Mesendoderm (in vitro differentiated cells): ENCODE data around the gene LSR.

Experiments
- DNase-seq: peaks from one replicate; pipeline ENCODE4 v3.0.0; 2013
- H2AK5ac ChIP-seq: 2 replicates; pipeline ENCODE4 v1.6.1; 2013; ENCODE audit warnings: low read length, inconsistent platforms
- H2BK120ac ChIP-seq: 2 replicates; pipeline ENCODE4 v1.6.1; 2013; ENCODE audit warnings: low read depth, mild to moderate bottlenecking, low read length, moderate library complexity, mixed read lengths
- H2BK15ac ChIP-seq: replicated peaks from 2 replicates; pipeline ENCODE4 v1.6.1; 2013; ENCODE audit warnings: low read depth, mild to moderate bottlenecking, moderate library complexity
- H2BK5ac ChIP-seq: 2 replicates; pipeline ENCODE4 v1.6.1; 2013; ENCODE audit warnings: low read length, inconsistent platforms
- H3K18ac ChIP-seq: 2 replicates; pipeline ENCODE4 v1.6.1; 2013; ENCODE audit warnings: mild to moderate bottlenecking, low read length, mixed read lengths
- H3K23ac ChIP-seq: one replicate; pipeline ENCODE4 v1.6.1; 2013; ENCODE audit warnings: low read length
- H3K27ac ChIP-seq: 2 replicates; pipeline ENCODE4 v1.5.1; 2013; ENCODE audit warnings: low read depth, mild to moderate bottlenecking, inconsistent platforms, low read length, moderate library complexity
- H3K27me3 ChIP-seq: 2 replicates; pipeline ENCODE4 v1.6.1; 2013; ENCODE audit warnings: low read length, control low read depth, mild to moderate bottlenecking, inconsistent platforms; ENCODE audit not compliant: insufficient read depth, poor library complexity
- H3K36me3 ChIP-seq: 2 replicates; pipeline ENCODE4 v1.6.1; 2013; ENCODE audit warnings: low read length, inconsistent platforms; ENCODE audit not compliant: control insufficient read depth, insufficient read depth
- H3K4ac ChIP-seq: one replicate; pipeline ENCODE4 v1.6.1; 2013; ENCODE audit warnings: low read depth, mild to moderate bottlenecking, low read length, moderate library complexity
- H3K4me1 ChIP-seq: 2 replicates; pipeline ENCODE4 v1.6.1; 2013; ENCODE audit warnings: low read depth, low read length, inconsistent platforms; ENCODE audit not compliant: control insufficient read depth
- H3K4me2 ChIP-seq: 2 replicates; pipeline ENCODE4 v1.6.1; 2013; ENCODE audit warnings: low read length
- H3K4me3 ChIP-seq: 2 replicates; pipeline ENCODE4 v1.5.1; 2013; ENCODE audit warnings: mild to moderate bottlenecking, low read length
- H3K56ac ChIP-seq: one replicate; pipeline ENCODE4 v1.6.1; 2013; ENCODE audit warnings: low read length
- H3K79me1 ChIP-seq: 2 replicates; pipeline ENCODE4 v1.6.1; 2013; ENCODE audit warnings: low read length, inconsistent platforms
- H3K79me2 ChIP-seq: 2 replicates; pipeline ENCODE4 v1.6.1; 2013; ENCODE audit warnings: mild to moderate bottlenecking, low read length; ENCODE audit not compliant: control insufficient read depth, insufficient read depth
- H3K9ac ChIP-seq: 2 replicates; pipeline ENCODE4 v1.6.1; 2013; ENCODE audit warnings: low read length, inconsistent platforms
- H4K5ac ChIP-seq: one replicate; pipeline ENCODE4 v1.6.1; 2013; ENCODE audit warnings: low read length
- H4K8ac ChIP-seq: one replicate; pipeline ENCODE4 v1.6.1; 2013; ENCODE audit warnings: low read depth, mild to moderate bottlenecking, control low read depth, low read length, moderate library complexity
- WGBS: extraction: QIAGEN DNeasy Blood & Tissue Kit; methylation state at CpG from one replicate; pipeline ENCODE4 v1.1.7; 2013; ENCODE audit warnings: low lambda C conversion rate, missing lambda C conversion rate; ENCODE audit not compliant: insufficient coverage; ENCODE audit errors: extremely low coverage; 5-methylcytosine and 5-hydroxymethylcytosine counted together

LSR gene

DNA sequence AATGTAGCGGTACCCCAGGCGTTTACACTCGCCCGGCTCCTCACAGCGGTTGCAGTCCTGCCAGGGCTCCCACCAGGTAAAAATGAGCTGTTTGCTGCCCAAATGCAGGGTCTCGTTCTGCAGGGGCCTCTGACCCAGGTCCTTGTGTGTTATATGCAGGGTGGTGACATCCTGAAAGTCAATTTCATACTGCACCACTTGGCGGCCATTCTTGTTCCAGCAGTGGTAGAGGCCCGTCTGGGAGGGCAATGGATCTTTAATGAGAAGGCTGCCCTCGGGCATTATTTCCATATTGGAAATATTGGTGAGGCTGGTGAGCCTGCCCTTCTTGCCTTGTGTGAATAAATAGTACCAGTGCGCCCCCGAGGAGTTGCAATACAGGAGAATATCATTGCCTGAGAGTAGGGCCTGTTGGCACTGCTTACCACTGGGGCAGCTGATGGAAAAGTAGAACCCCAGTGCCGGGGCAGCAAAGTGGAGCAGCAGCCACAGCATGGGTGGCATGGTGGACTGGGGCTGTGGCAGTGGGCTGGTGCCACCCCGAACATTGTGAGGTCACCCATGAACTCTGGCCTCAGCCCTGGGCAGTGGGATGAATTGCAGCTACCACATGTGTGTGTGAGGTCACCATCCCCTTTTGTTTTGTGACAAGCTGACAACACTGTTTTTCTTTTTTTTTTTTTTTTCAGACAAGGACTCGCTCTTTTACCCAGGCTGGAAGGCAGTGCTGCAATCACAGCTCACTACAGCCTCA is 20.4 kb upstream of the LSR start, which contains the start of gene FAM187B:
Gene FAM187B, minus strand, starts transcription at position 563 of the 754 bp plus-strand sequence. Its CDS starts 59 bp downstream, at position 504.
- WGBS = no CpG with 5 or more reads among the region's 14 CpGs
- Histone ChIP-seq H2AK5ac (no peak within 1 kb of the TSS), H2BK5ac (no peak within 1 kb of the TSS), H3K79me2 (no peaks in the 10 kb centered on the region), H3K18ac (no peak within 1 kb of the TSS), H2BK15ac (no peak within 1 kb of the TSS), H3K4ac (no peak within 1 kb of the TSS), H3K4me3 (no peak within 1 kb of the TSS), H3K4me1 (no peaks in the 10 kb centered on the region), H3K27ac (no peak within 1 kb of the TSS), H4K8ac (no peak within 1 kb of the TSS), H3K23ac (no peak within 1 kb of the TSS), H4K5ac (no peak within 1 kb of the TSS), H3K27me3 (no peaks in the 10 kb centered on the region), H3K4me2 (no peak within 1 kb of the TSS), H2BK120ac (no peak within 1 kb of the TSS), H3K79me1 (no peaks in the 10 kb centered on the region), H3K36me3 (no peaks in the 10 kb centered on the region), H3K9ac (no peak within 1 kb of the TSS), H3K56ac (no peak within 1 kb of the TSS)
- DNase-seq = no peak

DNA sequence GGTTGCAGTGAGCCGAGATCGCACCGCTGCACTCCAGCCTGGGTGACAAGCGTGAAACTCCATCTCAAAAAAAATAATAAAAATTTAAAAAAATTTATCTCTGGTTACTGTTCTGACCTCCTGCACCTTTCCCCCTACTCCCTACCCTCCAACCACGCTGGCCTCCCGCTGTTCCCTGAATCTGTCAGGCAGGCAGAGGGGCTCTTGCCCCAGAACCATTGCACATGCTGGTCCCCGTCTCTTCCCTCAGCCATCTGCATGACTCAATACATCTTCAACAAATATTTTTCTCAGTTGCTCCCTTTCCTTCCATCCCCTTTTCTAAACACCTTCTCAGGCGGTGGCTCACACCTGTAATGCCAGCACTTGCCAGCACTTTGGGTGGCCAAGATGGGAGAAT is 19.2 kb upstream of the LSR start:
- Histone ChIP-seq H4K5ac (no peak overlapping the region), H3K4ac (no peak overlapping the region), H3K9ac (no peak overlapping the region), H4K8ac (no peak overlapping the region), H3K4me2 (no peak overlapping the region), H2BK120ac (no peak overlapping the region), H2BK5ac (no peak overlapping the region), H3K36me3 (no peaks in the 10 kb centered on the region), H3K4me1 (no peaks in the 10 kb centered on the region), H3K79me2 (no peaks in the 10 kb centered on the region), H3K18ac (no peak overlapping the region), H2AK5ac (no peak overlapping the region), H3K79me1 (no peaks in the 10 kb centered on the region), H3K27me3 (no peaks in the 10 kb centered on the region), H3K56ac (no peak overlapping the region), H3K23ac (no peak overlapping the region), H2BK15ac (no peak overlapping the region), H3K4me3 (no peak overlapping the region), H3K27ac (no peak overlapping the region)
- WGBS = no CpG with 5 or more reads among the region's 8 CpGs
- no peak for DNase-seq

DNA sequence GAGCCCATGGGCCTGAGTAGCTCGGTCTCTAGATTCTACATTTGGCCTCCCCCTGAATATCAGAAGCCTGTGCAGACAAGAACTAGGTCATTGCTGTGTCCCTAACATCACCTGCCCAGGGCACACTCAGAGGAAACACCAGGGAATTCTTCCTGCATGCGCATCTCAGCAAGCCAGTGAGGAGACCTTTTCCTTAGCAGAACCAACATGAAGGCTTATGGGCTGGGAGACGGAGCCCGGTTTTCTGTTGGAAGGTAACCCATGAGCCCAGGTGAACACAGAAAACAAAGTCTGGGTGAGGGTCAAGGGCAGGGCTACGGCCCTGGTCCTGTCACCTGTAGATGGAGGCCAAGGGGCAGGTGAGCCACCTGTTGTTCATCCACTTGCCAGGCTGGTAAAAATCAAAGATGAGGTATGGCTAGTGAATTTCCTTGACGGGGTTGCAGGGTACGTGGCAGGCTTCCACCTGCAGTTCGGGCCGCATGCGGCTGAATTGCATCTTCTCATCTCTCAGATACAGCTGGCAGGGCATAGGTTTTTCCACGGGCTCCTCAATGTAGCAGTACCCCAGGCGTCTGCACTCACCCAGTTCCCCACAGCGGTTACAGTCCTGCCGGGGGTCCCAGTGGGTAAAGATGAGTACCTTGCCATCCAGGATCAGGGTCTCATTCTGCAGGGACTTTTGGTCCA is 16.7 kb upstream of the LSR start:
- no peak overlapping the region for H2AK5ac ChIP-seq
- no peak overlapping the region for H2BK15ac ChIP-seq
- H3K18ac ChIP-seq = no peak overlapping the region
- H2BK120ac ChIP-seq = no peak overlapping the region
- no peak overlapping the region for H3K4me3 ChIP-seq
- H3K79me2 ChIP-seq = no peaks in the 10 kb centered on the region
- WGBS = no CpG with 5 or more reads among the region's 14 CpGs
- no peaks in the 10 kb centered on the region for H3K4me1 ChIP-seq
- H2BK5ac ChIP-seq = no peak overlapping the region
- no peak overlapping the region for H4K5ac ChIP-seq
- H3K4ac ChIP-seq = no peak overlapping the region
- H3K79me1 ChIP-seq = no peaks in the 10 kb centered on the region
- H4K8ac ChIP-seq = no peak overlapping the region
- H3K36me3 ChIP-seq = no peaks in the 10 kb centered on the region
- no peak overlapping the region for H3K23ac ChIP-seq
- no peak overlapping the region for H3K56ac ChIP-seq
- no peaks in the 10 kb centered on the region for H3K27me3 ChIP-seq
- no peak overlapping the region for H3K9ac ChIP-seq
- no peak overlapping the region for H3K27ac ChIP-seq
- no peak overlapping the region for H3K4me2 ChIP-seq
- DNase-seq = no peak

DNA sequence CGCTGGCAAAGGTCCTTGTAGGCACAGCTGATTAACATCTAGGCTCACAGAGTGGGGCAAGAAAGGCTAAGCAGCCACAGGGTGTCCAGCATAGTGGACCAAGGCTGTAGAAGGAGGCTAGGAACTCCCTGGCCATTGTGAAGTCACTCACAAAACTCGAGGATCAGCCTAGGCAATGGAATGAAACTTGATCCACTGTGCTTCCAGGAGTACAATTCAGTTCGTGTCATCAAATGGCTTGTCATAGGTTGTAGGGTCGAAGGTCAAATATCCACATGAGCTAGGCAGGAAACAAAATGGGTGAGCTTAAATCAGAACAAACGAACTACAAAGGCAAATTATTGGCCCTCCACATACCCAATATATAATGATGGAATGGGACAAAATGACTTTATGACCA is 15.9 kb upstream of the LSR start:
- Histone ChIP-seq H3K79me1 (no peaks in the 10 kb centered on the region), H3K79me2 (no peaks in the 10 kb centered on the region), H3K27ac (no peak overlapping the region), H3K27me3 (no peaks in the 10 kb centered on the region), H2AK5ac (no peak overlapping the region), H3K18ac (no peak overlapping the region), H3K4me1 (no peaks in the 10 kb centered on the region), H3K4ac (no peak overlapping the region), H3K4me3 (no peak overlapping the region), H2BK120ac (no peak overlapping the region), H3K4me2 (no peak overlapping the region), H3K23ac (no peak overlapping the region), H4K8ac (no peak overlapping the region), H2BK5ac (no peak overlapping the region), H4K5ac (no peak overlapping the region), H2BK15ac (no peak overlapping the region), H3K56ac (no peak overlapping the region), H3K36me3 (no peaks in the 10 kb centered on the region), H3K9ac (no peak overlapping the region)
- no CpG with 5 or more reads among the region's 5 CpGs for WGBS
- DNase-seq = no peak

DNA sequence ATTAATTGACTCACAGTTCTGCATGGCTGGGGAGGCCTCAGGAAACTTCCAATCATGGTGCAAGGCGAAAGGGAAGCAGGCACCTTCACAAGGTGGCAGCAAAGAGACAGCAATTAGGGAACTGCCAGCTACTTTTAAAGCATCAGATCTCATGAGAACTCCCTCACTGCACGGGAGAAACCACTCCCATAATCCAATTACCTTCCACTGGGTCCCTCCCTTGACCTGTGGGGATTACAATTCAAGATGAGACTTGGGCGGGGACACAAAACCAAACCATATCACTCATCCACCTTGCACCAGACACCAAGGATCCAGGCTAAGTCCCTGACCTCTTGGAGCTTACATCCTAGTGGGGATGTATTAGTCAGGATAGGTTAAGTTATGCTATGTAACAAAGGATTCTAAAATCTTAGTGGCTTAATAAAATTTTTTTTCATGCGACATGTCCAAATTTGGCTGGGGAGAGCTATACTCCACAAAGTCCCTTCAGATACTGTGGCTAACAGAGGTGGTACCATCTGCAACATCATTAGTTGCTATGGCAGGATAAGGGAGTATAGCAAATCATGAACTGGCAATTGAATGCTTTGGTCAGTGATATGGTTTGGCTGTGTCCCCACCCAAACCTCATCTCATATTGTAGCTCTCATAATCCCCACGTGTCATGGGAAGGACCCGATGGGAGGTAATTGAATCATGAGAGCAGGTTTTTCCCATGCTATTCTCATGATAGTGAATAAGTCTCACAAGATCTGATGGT is 12.0 kb upstream of the LSR start:
- no peak overlapping the region for H3K9ac ChIP-seq
- H3K27me3 ChIP-seq = no peaks in the 10 kb centered on the region
- H4K8ac ChIP-seq = no peak overlapping the region
- no peak overlapping the region for H3K4ac ChIP-seq
- no peak overlapping the region for H3K27ac ChIP-seq
- H3K56ac ChIP-seq = no peak overlapping the region
- no peaks in the 10 kb centered on the region for H3K79me1 ChIP-seq
- H2BK120ac ChIP-seq = no peak overlapping the region
- H2BK15ac ChIP-seq = no peak overlapping the region
- peak; percentile 67 for DNase-seq
- no peak overlapping the region for H4K5ac ChIP-seq
- no peak overlapping the region for H3K4me3 ChIP-seq
- H3K18ac ChIP-seq = no peak overlapping the region
- H2AK5ac ChIP-seq = no peak overlapping the region
- H3K4me1 ChIP-seq = no peaks in the 10 kb centered on the region
- no CpG with 5 or more reads among the region's 6 CpGs for WGBS
- H3K79me2 ChIP-seq = no peaks in the 10 kb centered on the region
- H2BK5ac ChIP-seq = no peak overlapping the region
- H3K23ac ChIP-seq = no peak overlapping the region
- no peaks in the 10 kb centered on the region for H3K36me3 ChIP-seq
- no peak overlapping the region for H3K4me2 ChIP-seq
